ENCODE measurements around the gene ALX1.
"Not testable (repeated sequence)": the region's sequence is repeated elsewhere in the genome, so short reads cannot be mapped to it uniquely, and the experiment has no call there.

DNA sequence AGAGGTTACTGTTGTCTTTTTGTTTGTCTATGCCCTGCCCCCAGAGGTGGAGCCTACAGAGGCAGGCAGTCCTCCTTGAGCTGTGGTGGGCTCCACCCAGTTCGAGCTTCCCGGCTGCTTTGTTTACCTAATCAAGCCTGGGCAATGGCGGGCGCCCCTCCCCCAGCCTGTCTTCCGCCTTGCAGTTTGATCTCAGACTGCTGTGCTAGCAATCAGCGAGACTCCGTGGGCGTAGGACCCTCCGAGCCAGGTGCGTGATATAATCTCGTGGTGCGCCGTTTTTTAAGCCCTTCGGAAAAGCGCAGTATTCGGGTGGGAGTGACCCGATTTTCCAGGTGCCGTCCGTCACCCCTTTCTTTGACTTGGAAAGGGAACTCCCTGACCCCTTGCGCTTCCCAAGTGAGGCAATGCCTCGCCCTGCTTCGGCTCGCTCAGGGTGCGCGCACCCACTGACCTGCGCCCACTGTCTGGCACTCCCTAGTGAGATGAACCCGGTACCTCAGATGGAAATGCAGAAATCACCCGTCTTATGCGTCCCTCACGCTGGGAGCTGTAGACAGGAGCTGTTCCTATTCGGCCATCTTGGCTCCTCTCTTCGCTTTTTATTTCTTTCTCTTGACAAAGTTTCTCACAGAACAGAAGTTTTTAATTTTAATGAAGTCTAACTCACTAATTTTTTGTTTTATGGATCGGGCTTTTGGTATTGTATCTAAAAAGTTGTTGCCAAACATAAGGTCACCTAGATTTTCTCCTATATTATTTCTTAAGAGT lies 38.0 kb downstream of the ALX1 start:
- TF ChIP-seq, protein P1, sequence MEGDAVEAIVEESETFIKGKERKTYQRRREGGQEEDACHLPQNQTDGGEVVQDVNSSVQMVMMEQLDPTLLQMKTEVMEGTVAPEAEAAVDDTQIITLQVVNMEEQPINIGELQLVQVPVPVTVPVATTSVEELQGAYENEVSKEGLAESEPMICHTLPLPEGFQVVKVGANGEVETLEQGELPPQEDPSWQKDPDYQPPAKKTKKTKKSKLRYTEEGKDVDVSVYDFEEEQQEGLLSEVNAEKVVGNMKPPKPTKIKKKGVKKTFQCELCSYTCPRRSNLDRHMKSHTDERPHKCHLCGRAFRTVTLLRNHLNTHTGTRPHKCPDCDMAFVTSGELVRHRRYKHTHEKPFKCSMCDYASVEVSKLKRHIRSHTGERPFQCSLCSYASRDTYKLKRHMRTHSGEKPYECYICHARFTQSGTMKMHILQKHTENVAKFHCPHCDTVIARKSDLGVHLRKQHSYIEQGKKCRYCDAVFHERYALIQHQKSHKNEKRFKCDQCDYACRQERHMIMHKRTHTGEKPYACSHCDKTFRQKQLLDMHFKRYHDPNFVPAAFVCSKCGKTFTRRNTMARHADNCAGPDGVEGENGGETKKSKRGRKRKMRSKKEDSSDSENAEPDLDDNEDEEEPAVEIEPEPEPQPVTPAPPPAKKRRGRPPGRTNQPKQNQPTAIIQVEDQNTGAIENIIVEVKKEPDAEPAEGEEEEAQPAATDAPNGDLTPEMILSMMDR (IDR thresholded peaks at IDR 0.05) = not testable (repeated sequence)
- TF ChIP-seq POLR2A (IDR thresholded peaks at IDR 0.05) = not testable (repeated sequence)

Data from right lobe of liver (tissue), 4 donors.